Stimulated activated CD4-positive, alpha-beta T cell treated with anti-CD3 and anti-CD28 coated beads, Interleukin-15, amount 100 ng/mL, for 48 hours (primary cell): ENCODE results near the gene PLBD2.

Source experiments
- DNase-seq, 2 donors: peaks; one replicate each; pipeline ENCODE4 v3.0.0-alpha.2; 2020; ENCODE audit warnings: low read depth in 2 of 2

The PLBD2 gene

GRCh38 chr12:113395119-113395518, 36.7 kb downstream of the PLBD2 start:
- no peak for DNase-seq

- DNase-seq = no peak
Measured at GRCh38 chr12:113396200-113396599, 37.8 kb downstream of the PLBD2 start.

GRCh38 chr12:113396828-113397496, 38.6 kb downstream of the PLBD2 start:
- DNase-seq = no peak

- no peak for DNase-seq
Measured at GRCh38 chr12:113397497-113398197, 39.3 kb downstream of the PLBD2 start.

DNA sequence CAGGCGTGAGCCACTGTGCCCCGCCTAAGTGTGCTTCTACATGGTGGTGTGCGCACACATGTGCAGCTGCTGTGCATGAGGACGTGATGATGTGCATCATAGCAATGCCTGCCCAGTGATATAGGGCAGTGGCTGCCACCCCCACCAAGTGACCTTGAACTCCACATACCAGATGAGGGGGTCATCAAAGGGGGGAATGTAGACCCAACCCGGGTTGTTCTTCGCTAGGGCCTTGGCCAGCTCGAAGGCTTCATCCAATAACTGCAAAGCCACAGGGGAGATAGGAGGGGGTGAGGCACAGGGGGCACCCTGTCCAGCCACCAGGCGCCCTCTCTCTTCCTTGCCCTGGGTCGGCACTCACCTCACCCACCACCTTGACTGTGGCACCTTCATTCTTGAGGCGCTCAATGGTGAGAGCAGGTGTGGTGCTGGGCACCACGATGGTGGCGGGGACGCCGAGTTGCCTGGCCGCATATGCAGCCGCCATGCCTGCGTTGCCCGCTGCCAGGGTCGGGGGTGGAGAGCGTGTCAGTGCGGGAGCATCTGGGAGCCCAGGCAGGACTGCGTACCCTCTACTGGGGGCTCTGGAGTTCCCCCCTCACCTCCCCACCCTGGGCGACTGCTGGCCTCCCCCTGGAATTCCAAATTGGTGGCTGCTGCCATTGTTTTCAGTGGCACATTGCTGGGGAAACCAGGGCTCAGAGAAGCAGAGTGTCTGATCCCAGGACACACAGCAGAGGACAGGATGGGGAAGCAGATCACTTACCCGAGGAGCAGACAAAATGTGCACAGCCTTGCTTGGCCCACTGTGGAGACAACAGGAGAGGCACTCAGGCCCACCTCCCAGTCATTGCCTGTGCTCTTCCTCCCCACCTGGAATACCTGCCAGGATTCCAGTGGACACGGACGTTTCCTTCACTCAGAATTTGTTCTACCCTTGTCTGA, 40.2 kb downstream of the PLBD2 start:
- no peak for DNase-seq

GRCh38 chr12:113399490-113399889, 41.1 kb downstream of the PLBD2 start:
- no peak for DNase-seq

GRCh38 chr12:113400362-113400761, 42.0 kb downstream of the PLBD2 start:
- DNase-seq = no peak

DNA sequence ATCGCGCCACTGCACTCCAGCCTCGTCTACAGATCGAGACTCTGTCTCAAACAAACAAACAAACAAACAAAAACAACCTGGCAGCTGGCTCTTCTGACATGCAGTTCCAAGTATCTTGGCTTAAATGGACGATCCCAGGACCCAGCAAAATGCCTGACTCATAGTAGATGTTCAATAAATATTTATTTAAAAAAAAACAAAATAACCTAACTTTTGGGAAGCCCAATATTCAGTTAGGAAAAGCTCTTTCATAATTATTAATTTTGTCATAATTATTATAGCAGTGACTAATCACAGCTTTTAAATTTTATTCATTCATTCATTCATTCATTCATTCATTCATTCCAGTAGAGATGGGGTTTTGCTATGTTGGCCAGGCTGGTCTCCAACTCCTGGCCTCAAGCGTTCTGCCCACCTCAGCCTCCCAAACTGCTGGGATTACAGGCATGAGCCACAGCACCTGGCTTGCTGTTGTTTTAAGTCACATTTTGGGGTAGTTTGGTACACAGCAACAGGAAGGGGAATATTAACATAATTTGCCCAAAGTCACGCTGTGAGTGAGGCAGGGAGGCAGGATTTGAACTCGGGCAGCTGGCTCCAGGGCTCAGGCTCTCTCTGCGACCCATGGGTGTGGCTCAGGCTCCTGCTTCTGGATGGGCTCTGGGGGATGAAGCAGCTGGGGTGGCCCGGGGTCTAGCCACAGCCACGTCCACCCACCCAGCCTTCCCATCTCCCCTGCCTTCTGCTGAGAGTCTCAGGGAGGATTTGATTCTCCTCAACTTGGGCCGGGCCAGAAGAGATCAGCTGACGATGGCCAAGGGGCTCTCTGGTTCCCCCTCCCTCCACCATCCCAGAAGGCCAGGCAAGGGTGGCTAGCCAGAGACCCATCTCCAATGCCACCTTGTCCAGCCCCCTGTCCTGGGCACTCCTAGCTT, 42.9 kb downstream of the PLBD2 start:
- DNase-seq = no peak

- DNase-seq = no peak
Measured at GRCh38 chr12:113402586-113403260, 44.3 kb downstream of the PLBD2 start.

GRCh38 chr12:113403435-113404415, 45.3 kb downstream of the PLBD2 start, which contains the start of gene SDS:
Gene SDS (minus strand): TSS chr12:113403887. CDS start chr12:113399708, 4,179 bp downstream.
- no peak for DNase-seq

GRCh38 chr12:113405694-113406093, 47.3 kb downstream of the PLBD2 start:
- DNase-seq = no peak

DNA sequence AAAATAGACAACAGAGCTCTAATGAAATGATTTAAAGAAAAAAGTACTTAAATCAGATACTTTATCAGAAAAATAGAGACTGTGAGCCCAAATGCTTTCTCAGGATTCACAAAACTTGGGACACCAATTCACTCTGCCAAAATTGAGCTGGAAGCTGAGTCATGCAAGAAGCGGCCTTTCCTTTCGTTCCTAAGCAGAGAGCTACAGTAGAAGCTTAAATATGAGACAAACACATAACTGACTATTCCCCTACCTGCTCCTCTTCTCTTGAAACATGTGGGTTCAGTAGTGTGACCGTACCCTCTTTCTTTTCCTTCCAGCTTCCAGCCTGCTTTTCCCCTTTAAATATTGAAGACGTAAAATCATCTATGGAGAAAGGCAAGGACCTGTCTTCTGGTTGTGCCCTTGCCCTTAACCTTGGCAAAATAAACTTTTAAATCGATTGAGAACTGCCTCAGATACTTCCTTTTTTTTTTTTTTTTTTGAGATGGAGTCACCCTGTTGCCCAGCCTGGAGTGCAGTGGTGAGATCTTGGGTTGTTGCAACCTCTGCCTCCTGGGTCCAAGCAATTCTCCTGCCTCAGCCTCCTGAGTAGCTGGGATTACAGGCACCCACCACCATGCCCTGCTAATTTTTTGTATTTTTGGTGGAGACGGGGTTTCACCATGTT, 49.7 kb downstream of the PLBD2 start:
- no peak for DNase-seq

DNA sequence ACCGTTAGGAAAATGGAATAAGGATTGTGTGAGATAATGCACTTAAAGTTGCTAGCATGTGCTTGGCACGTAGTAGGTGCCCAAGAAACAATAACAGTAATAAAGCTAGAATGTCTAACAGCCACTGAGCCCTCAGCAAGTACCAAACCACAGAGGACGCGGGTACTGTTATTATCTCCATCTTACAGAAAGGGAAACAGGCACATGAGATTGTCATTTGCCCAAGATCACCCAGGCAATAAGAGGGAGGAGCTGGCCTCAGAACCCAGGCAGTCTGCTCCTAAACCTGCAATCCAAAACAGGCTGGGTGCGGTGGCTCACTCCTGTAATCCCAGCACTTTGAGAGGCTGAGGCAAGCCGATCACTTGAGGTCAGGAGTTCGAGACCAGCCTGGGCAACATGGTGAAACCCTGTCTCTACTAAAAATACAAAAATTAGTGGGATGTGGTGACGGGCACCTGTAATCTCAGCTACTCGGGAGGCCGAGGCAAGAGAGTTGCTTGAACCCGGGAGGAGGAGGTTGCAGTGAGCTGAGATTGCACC, 50.4 kb downstream of the PLBD2 start:
- DNase-seq = no peak

- DNase-seq = no peak
Measured at GRCh38 chr12:113409462-113410124, 51.2 kb downstream of the PLBD2 start.

GRCh38 chr12:113413488-113413939, 55.1 kb downstream of the PLBD2 start:
- DNase-seq = no peak

DNA sequence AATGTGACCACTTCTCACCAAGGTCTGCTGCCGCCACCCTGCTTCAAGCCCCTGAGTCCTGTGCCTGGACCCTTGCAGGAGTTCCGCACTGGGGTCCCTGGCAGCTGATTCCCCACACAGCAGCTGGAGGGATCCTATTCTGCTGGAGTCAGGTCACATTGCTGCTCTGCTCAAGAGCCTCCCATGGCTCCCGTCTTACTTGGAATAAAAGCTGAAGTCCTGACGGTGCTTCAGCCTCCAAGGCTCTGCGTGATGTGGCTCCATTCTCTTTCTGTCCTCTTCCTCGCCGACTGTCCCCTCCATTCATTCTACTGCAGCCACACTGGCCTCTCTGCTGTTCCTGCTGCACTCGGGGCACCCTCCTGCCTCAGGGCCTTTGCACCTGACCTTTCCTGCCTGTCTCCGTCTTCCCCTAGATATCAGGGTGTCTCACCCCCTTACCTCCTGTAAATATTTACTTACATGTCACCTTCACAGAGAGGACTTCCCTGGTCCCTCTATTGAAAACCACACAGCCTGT, 56.2 kb downstream of the PLBD2 start:
- DNase-seq = no peak

DNA sequence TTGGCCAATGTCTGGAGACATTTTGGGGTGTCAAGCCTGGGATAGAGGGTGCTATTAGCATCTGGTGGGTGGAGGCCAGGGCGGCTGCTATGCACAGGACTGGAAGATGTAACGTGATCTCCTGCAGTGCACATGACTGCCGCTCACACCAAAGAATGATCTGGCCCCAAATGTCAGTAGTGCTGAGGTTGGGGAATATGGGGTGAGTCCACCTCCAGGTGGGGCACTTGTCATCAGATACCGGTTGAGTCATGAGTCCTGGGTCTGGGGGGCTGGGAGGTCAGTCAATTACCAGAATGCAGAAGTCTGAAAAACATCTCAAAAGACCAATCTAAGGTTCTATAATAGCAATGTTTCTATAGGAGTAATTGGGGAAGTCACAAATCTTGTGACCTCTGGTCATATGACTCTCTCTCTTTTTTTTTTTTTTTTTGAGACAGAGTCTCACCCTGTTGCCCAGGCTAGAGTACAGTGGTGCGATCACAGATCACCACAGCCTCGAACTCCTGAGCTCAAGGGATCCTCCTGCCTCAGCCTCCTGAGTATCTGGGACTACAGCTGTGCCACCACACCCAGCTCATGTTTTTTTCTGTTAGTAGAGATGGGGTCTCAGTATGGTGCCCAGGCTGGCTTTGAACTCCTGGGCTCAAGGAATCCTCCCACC, 57.8 kb downstream of the PLBD2 start:
- no peak for DNase-seq
